ENCODE data around the gene HEXIM1.

DNA sequence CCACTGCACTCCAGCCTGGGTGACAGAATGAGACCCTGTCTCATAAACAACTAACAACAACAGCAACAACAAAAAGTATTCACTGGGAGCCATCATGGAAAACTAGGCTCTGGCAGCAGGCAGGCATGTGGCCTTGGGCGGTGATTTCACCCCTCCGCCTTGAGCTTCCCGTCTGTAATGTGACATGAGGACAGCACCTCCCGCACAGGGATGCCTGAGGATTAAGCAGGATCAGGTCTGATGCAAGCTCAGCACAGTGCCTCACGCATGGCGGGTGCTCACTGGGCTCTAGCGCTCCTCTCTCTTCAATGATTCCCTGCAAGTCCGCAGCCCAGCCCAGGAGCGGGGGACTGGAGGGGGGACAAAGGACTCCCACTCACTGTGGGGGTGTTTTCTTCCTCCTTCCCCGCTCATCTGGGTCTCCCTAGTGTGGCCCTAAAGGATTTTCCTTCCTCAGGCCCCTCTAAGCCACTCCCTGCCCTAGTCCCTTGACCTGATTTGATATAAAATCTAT, 18.8 kb upstream of the HEXIM1 start:
- TF ChIP-seq CTCF (IDR thresholded peaks at IDR 0.05), result no peak
- TF ChIP-seq EZH2phosphoT487 (IDR thresholded peaks at IDR 0.05), result no peak
- TF ChIP-seq EZH2 (IDR thresholded peaks at IDR 0.05), result no peak
